NCI-H2029 (cell line): Measurements from ENCODE around the gene FAM219B.
A peak's percentile ranks its signal among the peaks of the same experiment; 100 is the strongest.
"Not testable (repeated sequence)": the region's sequence is repeated elsewhere in the genome, so short reads cannot be mapped to it uniquely, and the experiment has no call there.

Experiments
- DNase-seq: peaks from one replicate; lab custom pipeline; 2025; lab: John Stamatoyannopoulos, UW

FAM219B gene

GRCh38 chr15:74903676-74904075 is 3.0 kb downstream of the FAM219B start:
- DNase-seq, result no peak

- DNase-seq, result no peak
These were observed 4.2 kb downstream of the FAM219B start for GRCh38 chr15:74902295-74903075.

GRCh38 chr15:74901612-74902063 is 5.0 kb downstream of the FAM219B start:
- no peak for DNase-seq

- no peak for DNase-seq
These were observed 9.3 kb downstream of the FAM219B start for GRCh38 chr15:74897300-74897701.

GRCh38 chr15:74896316-74896715 is 10.3 kb downstream of the FAM219B start:
- DNase-seq, result no peak

- DNase-seq, result no peak
These were observed 10.8 kb downstream of the FAM219B start for GRCh38 chr15:74895830-74896229.

GRCh38 chr15:74894383-74894782 is 12.3 kb downstream of the FAM219B start:
- not testable (repeated sequence) for DNase-seq

GRCh38 chr15:74893627-74894026 is 13.0 kb downstream of the FAM219B start:
- no peak for DNase-seq

GRCh38 chr15:74892931-74893330 is 13.7 kb downstream of the FAM219B start:
- DNase-seq, result no peak

- DNase-seq, result peak; percentile 12
These were observed 14.3 kb downstream of the FAM219B start for GRCh38 chr15:74892313-74892712.

GRCh38 chr15:74891469-74891868 is 15.2 kb downstream of the FAM219B start:
- DNase-seq, result no peak

- no peak for DNase-seq
These were observed 16.0 kb downstream of the FAM219B start for GRCh38 chr15:74890665-74890960.

GRCh38 chr15:74889883-74890664 is 16.6 kb downstream of the FAM219B start, which contains the start of gene MPI:
TSS of gene MPI (plus strand) at chr15:74890042. CDS start at chr15:74890074, 32 bp downstream.
- peak; percentile 34 for DNase-seq

GRCh38 chr15:74889390-74889882 is 17.2 kb downstream of the FAM219B start:
- no peak for DNase-seq

- no peak for DNase-seq
These were observed 17.9 kb downstream of the FAM219B start for GRCh38 chr15:74888716-74889115.

- not testable (repeated sequence) for DNase-seq
These were observed 19.0 kb downstream of the FAM219B start for GRCh38 chr15:74887537-74888193.

GRCh38 chr15:74885461-74885860 is 21.2 kb downstream of the FAM219B start:
- no peak for DNase-seq

- DNase-seq, result no peak
These were observed 22.0 kb downstream of the FAM219B start for GRCh38 chr15:74884428-74885223.

GRCh38 chr15:74882528-74882927 is 24.1 kb downstream of the FAM219B start:
- no peak for DNase-seq

- no peak for DNase-seq
These were observed 28.4 kb downstream of the FAM219B start for GRCh38 chr15:74878273-74878672.

- no peak for DNase-seq
These were observed 32.8 kb downstream of the FAM219B start for GRCh38 chr15:74873756-74874424.
